Stimulated activated CD4-positive, alpha-beta T cell treated with anti-CD3 and anti-CD28 coated beads, Interleukin-2, amount 100 ng/mL, for 4 hours (primary cell): ENCODE results near the gene C10orf143.

ENCODE experiments used
- DNase-seq: peaks from one replicate; pipeline ENCODE4 v3.0.0-alpha.2; 2020; ENCODE audit warnings: low read depth

Gene C10orf143

GRCh38 chr10:130052193-130052592 is 58.4 kb downstream of the C10orf143 start:
- no peak for DNase-seq

- no peak for DNase-seq
Observed at GRCh38 chr10:130050721-130051120, 59.9 kb downstream of the C10orf143 start.

GRCh38 chr10:130049987-130050386 is 60.6 kb downstream of the C10orf143 start:
- no peak for DNase-seq

GRCh38 chr10:130049244-130049643 is 61.4 kb downstream of the C10orf143 start:
- DNase-seq: no peak

- DNase-seq: no peak
Observed at GRCh38 chr10:130048081-130048480, 62.5 kb downstream of the C10orf143 start.

- no peak for DNase-seq
Observed at GRCh38 chr10:130047336-130047735, 63.3 kb downstream of the C10orf143 start.

GRCh38 chr10:130046591-130046990 is 64.0 kb downstream of the C10orf143 start:
- DNase-seq: no peak

GRCh38 chr10:130045801-130046321 is 64.8 kb downstream of the C10orf143 start:
- no peak for DNase-seq

GRCh38 chr10:130045091-130045652 is 65.5 kb downstream of the C10orf143 start:
- no peak for DNase-seq

GRCh38 chr10:130044067-130045061 is 66.3 kb downstream of the C10orf143 start:
- no peak for DNase-seq

GRCh38 chr10:130043491-130043890 is 67.1 kb downstream of the C10orf143 start:
- no peak for DNase-seq

GRCh38 chr10:130042381-130042780 is 68.2 kb downstream of the C10orf143 start:
- no peak for DNase-seq

- DNase-seq: no peak
Observed at GRCh38 chr10:130041451-130042371, 68.9 kb downstream of the C10orf143 start.

- DNase-seq: no peak
Observed at GRCh38 chr10:130040817-130041330, 69.8 kb downstream of the C10orf143 start.

- DNase-seq: no peak
Observed at GRCh38 chr10:130040351-130040750, 70.3 kb downstream of the C10orf143 start.

- DNase-seq: no peak
Observed at GRCh38 chr10:130039141-130039540, 71.5 kb downstream of the C10orf143 start.

- no peak for DNase-seq
Observed at GRCh38 chr10:130038611-130039109, 72.0 kb downstream of the C10orf143 start.

- no peak for DNase-seq
Observed at GRCh38 chr10:130038019-130038555, 72.5 kb downstream of the C10orf143 start.

GRCh38 chr10:130037169-130037661 is 73.4 kb downstream of the C10orf143 start:
- no peak for DNase-seq

GRCh38 chr10:130036296-130037065 is 74.1 kb downstream of the C10orf143 start:
- DNase-seq: no peak
